Measurements from ENCODE around the gene PWP2. TPM values are rescaled to one million over a fixed set of nuclear protein-coding genes. Genes with fewer than 3 reads are reported as not detected.

PWP2 gene
- 1.4 to 4.4 TPM (median 2.2 TPM) in 5 replicates for total RNA-seq (2022; extraction: Qiagen RNA extraction; ENCODE audit: low read depth)

GRCh38 chr21:44107026-44107501 lies at the start of gene PWP2:
Gene PWP2, plus strand, starts transcription at chr21:44107399. Its CDS starts 18 bp downstream, at chr21:44107417.

Other genes with a start within 250 kb of the PWP2 start
- gene AGPAT3, start 242.2 kb upstream of the PWP2 start, total RNA-seq (2022; extraction: Qiagen RNA extraction; ENCODE audit: low read depth), result 18.7 to 28.1 TPM (median 23.7 TPM) in 5 replicates
- 14.0 to 18.6 TPM (median 18.3 TPM) in 5 replicates for gene TRAPPC10, start 95.1 kb upstream of the PWP2 start, total RNA-seq (2022; extraction: Qiagen RNA extraction; ENCODE audit: low read depth)
- 2.7 to 5.6 TPM (median 3.0 TPM) in 5 replicates for gene GATD3, start 26.3 kb downstream of the PWP2 start, total RNA-seq (2022; extraction: Qiagen RNA extraction; ENCODE audit: low read depth)
- gene ICOSLG, start 133.5 kb downstream of the PWP2 start, total RNA-seq (2022; extraction: Qiagen RNA extraction; ENCODE audit: low read depth), result 3.7 to 5.0 TPM (median 4.4 TPM) in 5 replicates
- gene DNMT3L, start 154.5 kb downstream of the PWP2 start, total RNA-seq (2022; extraction: Qiagen RNA extraction; ENCODE audit: low read depth), result not detected in 5 replicates
- not detected in 5 replicates for gene AIRE, start 178.5 kb downstream of the PWP2 start, total RNA-seq (2022; extraction: Qiagen RNA extraction; ENCODE audit: low read depth)
- 36.6 to 68.8 TPM (median 46.4 TPM) in 5 replicates for gene PFKL, start 192.7 kb downstream of the PWP2 start, total RNA-seq (2022; extraction: Qiagen RNA extraction; ENCODE audit: low read depth)
- 6.8 to 9.9 TPM (median 7.6 TPM) in 5 replicates for gene CFAP410, start 232.0 kb downstream of the PWP2 start, total RNA-seq (2022; extraction: Qiagen RNA extraction; ENCODE audit: low read depth)
- 7.5 to 10.9 TPM (median 8.1 TPM) in 5 replicates for gene TRPM2, start 246.2 kb downstream of the PWP2 start, total RNA-seq (2022; extraction: Qiagen RNA extraction; ENCODE audit: low read depth)

Data from A549 treated with GW870086 at 1 μM for 4 hours (cell line).